Esophagus muscularis mucosa (tissue), 3 donors: ENCODE results near the gene LHFPL6.

Experiments
- POLR2A ChIP-seq: fragments of 450-650 bp; IDR thresholded peaks from one replicate; pipeline ENCODE4 v1.6.1; 2017; ENCODE audit warnings: antibody characterized with exemption, moderate library complexity, mild to moderate bottlenecking, low read depth
- POLR2AphosphoS5 ChIP-seq, 2 donors: sonication (generic); formaldehyde crosslinking; IDR thresholded peaks; one replicate each; pipeline ENCODE4 v1.6.1; 2017; ENCODE audit warnings: antibody characterized with exemption in 2 of 2
- TF ChIP-seq, protein P1 (sequence below), 3 experiments: fragments of 200-600 bp in 2 of 3; fragments of 450-650 bp in 1 of 3; sonication (generic) in 2 of 3; IDR thresholded peaks; one replicate each; pipeline ENCODE4 v1.5.1; 2017 to 2019; ENCODE audit warnings: antibody characterized with exemption in 3 of 3, mild to moderate bottlenecking in 2 of 3, moderate library complexity in 1 of 3

DNA sequence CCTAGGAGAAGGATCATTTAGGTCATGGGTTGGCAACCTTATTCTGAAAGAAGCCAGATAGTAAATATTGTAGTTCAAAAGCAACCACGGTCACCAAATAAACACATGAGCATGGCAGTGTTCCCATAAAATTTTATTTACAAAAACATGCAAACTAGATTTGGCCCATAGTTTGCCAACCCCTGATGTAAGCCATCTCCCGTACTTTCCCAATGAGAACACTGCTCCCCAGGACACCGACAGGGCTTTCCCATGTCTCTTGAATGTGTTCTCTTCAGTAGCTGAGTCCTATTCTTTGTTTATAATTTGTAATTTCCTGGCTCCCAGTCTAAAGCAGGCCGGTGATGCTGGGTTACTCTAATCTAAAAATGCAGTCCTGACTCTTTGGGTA is 239.6 kb downstream of the LHFPL6 start:
- TF ChIP-seq, protein P1, sequence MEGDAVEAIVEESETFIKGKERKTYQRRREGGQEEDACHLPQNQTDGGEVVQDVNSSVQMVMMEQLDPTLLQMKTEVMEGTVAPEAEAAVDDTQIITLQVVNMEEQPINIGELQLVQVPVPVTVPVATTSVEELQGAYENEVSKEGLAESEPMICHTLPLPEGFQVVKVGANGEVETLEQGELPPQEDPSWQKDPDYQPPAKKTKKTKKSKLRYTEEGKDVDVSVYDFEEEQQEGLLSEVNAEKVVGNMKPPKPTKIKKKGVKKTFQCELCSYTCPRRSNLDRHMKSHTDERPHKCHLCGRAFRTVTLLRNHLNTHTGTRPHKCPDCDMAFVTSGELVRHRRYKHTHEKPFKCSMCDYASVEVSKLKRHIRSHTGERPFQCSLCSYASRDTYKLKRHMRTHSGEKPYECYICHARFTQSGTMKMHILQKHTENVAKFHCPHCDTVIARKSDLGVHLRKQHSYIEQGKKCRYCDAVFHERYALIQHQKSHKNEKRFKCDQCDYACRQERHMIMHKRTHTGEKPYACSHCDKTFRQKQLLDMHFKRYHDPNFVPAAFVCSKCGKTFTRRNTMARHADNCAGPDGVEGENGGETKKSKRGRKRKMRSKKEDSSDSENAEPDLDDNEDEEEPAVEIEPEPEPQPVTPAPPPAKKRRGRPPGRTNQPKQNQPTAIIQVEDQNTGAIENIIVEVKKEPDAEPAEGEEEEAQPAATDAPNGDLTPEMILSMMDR (IDR thresholded peaks at IDR 0.05): no peak
- no peak for TF ChIP-seq POLR2A
- TF ChIP-seq POLR2AphosphoS5 (IDR thresholded peaks at IDR 0.05): no peak
